PC-9 (cell line): ENCODE data around the gene TSHZ2. TPM values are rescaled to one million over a fixed set of nuclear protein-coding genes. Genes with fewer than 3 reads are reported as not detected.

Experiments used
- BruUV-seq: library from RNA; stranded (reverse); fragments of 400-500 nt; replicated peaks from 2 replicates; lab custom pipeline; 2021; lab: Mats Ljungman, UMichigan
- CTCF ChIA-PET: fragments of 300-600 bp; sonication (Branson Sonifier 250); formaldehyde crosslinking; loops from one replicate; lab custom pipeline; 2022; ENCODE audit warnings: antibody characterized with exemption; lab: Charles Lee
- POLR2A ChIA-PET: fragments of 300-600 bp; sonication (Branson Sonifier 250); formaldehyde crosslinking; loops from one replicate; lab custom pipeline; 2022; ENCODE audit warnings: antibody characterized with exemption; ENCODE audit not compliant: unreplicated experiment; lab: Charles Lee
- DNase-seq, 2 experiments: peaks; one replicate each; pipeline versions ENCODE4 v3.0.0 to v3.0.0-alpha.2; 2015 to 2022; ENCODE audit warnings: mixed read lengths in 1 of 2
- H2AFZ ChIP-seq: fragments of 200-600 bp; sonication (generic); 2 replicates; pipeline ENCODE4 v1.8.1; 2017; ENCODE audit warnings: antibody characterized with exemption
- H3F3A ChIP-seq: fragments of 200-600 bp; sonication (generic); 2 replicates; pipeline ENCODE4 v1.8.1; 2017; ENCODE audit warnings: antibody characterized with exemption, mild to moderate bottlenecking, low read depth; ENCODE audit not compliant: insufficient read depth
- H3K27ac ChIP-seq: fragments of 200-600 bp; sonication (generic); 2 replicates; pipeline ENCODE4 v1.6.1; 2016; ENCODE audit warnings: mixed run types
- H3K27me3 ChIP-seq: fragments of 200-600 bp; sonication (generic); 2 replicates; pipeline ENCODE4 v1.6.1; 2016; ENCODE audit warnings: low read depth, mixed run types; ENCODE audit not compliant: insufficient read depth
- H3K36me3 ChIP-seq: fragments of 200-600 bp; sonication (generic); 2 replicates; pipeline ENCODE4 v1.6.1; 2016; ENCODE audit warnings: low read depth, mixed run types
- H3K4me1 ChIP-seq: fragments of 200-600 bp; sonication (generic); replicated peaks from 2 replicates; pipeline ENCODE4 v1.6.1; 2016; ENCODE audit warnings: mixed run types; ENCODE audit not compliant: insufficient read depth
- H3K4me2 ChIP-seq: fragments of 200-600 bp; sonication (generic); 2 replicates; pipeline ENCODE4 v1.6.1; 2017; ENCODE audit warnings: mixed run types
- H3K4me3 ChIP-seq: fragments of 200-600 bp; sonication (generic); 2 replicates; pipeline ENCODE4 v1.6.1; 2016; ENCODE audit warnings: mixed run types
- H3K79me2 ChIP-seq: fragments of 200-600 bp; sonication (generic); 2 replicates; pipeline ENCODE4 v1.6.1; 2017; ENCODE audit warnings: low read depth, mixed run types
- H3K9me2 ChIP-seq: fragments of 200-600 bp; sonication (generic); 2 replicates; pipeline ENCODE4 v1.8.1; 2017; ENCODE audit warnings: mild to moderate bottlenecking; ENCODE audit not compliant: insufficient read depth
- H3K9me3 ChIP-seq: fragments of 200-600 bp; sonication (generic); 2 replicates; pipeline ENCODE4 v1.8.1; 2016; ENCODE audit warnings: low read depth; ENCODE audit not compliant: insufficient read depth
- H4K20me1 ChIP-seq: fragments of 200-600 bp; sonication (generic); 2 replicates; pipeline ENCODE4 v1.8.1; 2017; ENCODE audit not compliant: insufficient read depth
- CTCF ChIP-seq: fragments of 200-600 bp; sonication (generic); conservative IDR thresholded peaks from 2 replicates; pipeline ENCODE4 v1.6.1; 2017; ENCODE audit warnings: mixed run types, antibody characterized with exemption, mild to moderate bottlenecking, moderate library complexity
- EZH2 ChIP-seq: fragments of 200-600 bp; sonication (generic); IDR thresholded peaks from 2 replicates; pipeline ENCODE4 v1.8.0; 2017; ENCODE audit warnings: antibody characterized with exemption, low read depth
- intact Hi-C: fragments of 100-400 bp; cut with micrococcal nuclease; formaldehyde crosslinking; loops from one replicate; pipeline ENCODE4 v1.10.0; 2022; ENCODE audit not compliant: unreplicated experiment
- total RNA-seq: library from RNA; stranded (reverse); gene quantifications from 2 replicates; pipeline ENCODE4 v1.2.3, GENCODE V29; 2021

The TSHZ2 gene
- total RNA-seq, 1 experiment from 2014 or later, result not detected

GRCh38 chr20:52954849-52955248 lies 17.3 kb upstream of the TSHZ2 start:
- no peak for TF ChIP-seq EZH2
- TF ChIP-seq CTCF, result no peak
- Histone ChIP-seq H4K20me1 (no peaks in the 10 kb centered on the region), H3K4me2 (no peak overlapping the region), H3K9me2 (no peaks in the 10 kb centered on the region), H3F3A (no peaks in the 10 kb centered on the region), H3K36me3 (no peaks in the 10 kb centered on the region), H3K4me3 (no peak overlapping the region), H3K27me3 (peaks cover 5% of the 10 kb centered on the region; the same call in 1 of the 2 replicates), H2AFZ (no peak overlapping the region), H3K9me3 (no peaks in the 10 kb centered on the region), H3K4me1 (no peaks in the 10 kb centered on the region), H3K27ac (no peak overlapping the region), H3K79me2 (no peaks in the 10 kb centered on the region)
- BruUV-seq, result no TSS peak
- DNase-seq, result no peak
- CTCF ChIA-PET, result no interaction called here
- intact Hi-C loops, result no loop called here
- POLR2A ChIA-PET, result no interaction called here

DNA sequence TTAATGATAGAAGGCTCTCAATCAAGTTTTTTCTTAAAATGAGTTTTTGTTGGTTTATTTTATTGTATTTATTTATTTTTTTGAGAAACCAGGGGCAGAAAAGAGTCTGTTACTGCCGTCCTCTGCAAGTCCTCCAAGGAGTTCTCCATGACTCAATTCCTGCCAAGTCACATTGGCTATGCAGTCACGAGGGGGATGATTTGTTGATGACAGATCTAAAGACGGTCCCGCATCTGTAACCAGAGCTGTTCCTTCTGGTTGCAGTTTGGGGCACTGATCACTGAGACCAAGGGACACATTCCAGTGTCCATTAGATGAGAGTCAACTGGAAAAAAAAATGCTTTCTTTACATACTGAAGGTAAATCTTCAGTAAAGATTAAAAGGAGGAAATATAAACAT lies 13.9 kb upstream of the TSHZ2 start:
- no peaks in the 10 kb centered on the region for H4K20me1 ChIP-seq
- H3K27ac ChIP-seq, result no peak overlapping the region
- ChIA-PET CTCF (no interaction called here), POLR2A (no interaction called here)
- intact Hi-C loops, result no loop called here
- H3K27me3 ChIP-seq, result peaks cover 29% of the 10 kb centered on the region
- no TSS peak for BruUV-seq
- no peak overlapping the region for H2AFZ ChIP-seq
- no peaks in the 10 kb centered on the region for H3K79me2 ChIP-seq
- no peak for TF ChIP-seq CTCF
- TF ChIP-seq EZH2, result no peak
- no peaks in the 10 kb centered on the region for H3K9me2 ChIP-seq
- no peak overlapping the region for H3K4me3 ChIP-seq
- no peak for DNase-seq
- no peaks in the 10 kb centered on the region for H3K4me1 ChIP-seq
- no peaks in the 10 kb centered on the region for H3K9me3 ChIP-seq
- H3K36me3 ChIP-seq, result no peaks in the 10 kb centered on the region
- no peaks in the 10 kb centered on the region for H3F3A ChIP-seq
- H3K4me2 ChIP-seq, result no peak overlapping the region

- Histone ChIP-seq H3K79me2 (no peaks in the 10 kb centered on the region), H3K4me3 (no peak overlapping the region), H3K36me3 (no peaks in the 10 kb centered on the region), H3K4me1 (no peaks in the 10 kb centered on the region), H3K4me2 (no peak overlapping the region), H3K27me3 (peaks cover 38% of the 10 kb centered on the region), H4K20me1 (no peaks in the 10 kb centered on the region), H3K27ac (no peak overlapping the region), H2AFZ (no peak overlapping the region), H3K9me2 (no peaks in the 10 kb centered on the region), H3F3A (no peaks in the 10 kb centered on the region), H3K9me3 (no peaks in the 10 kb centered on the region)
- intact Hi-C loops, result no loop called here
- no peak for DNase-seq
- ChIA-PET CTCF (no interaction called here), POLR2A (no interaction called here)
- TF ChIP-seq CTCF (no peak), EZH2 (no peak)
- no TSS peak for BruUV-seq
Observed at GRCh38 chr20:52959125-52959524, 13.0 kb upstream of the TSHZ2 start.
